CD4-positive, alpha-beta T cell treated with Interleukin-6 for 4 hours (primary cell): ENCODE data around the gene CNTROB.
A peak's percentile ranks its signal among the peaks of the same experiment; 100 is the strongest.

Experiments used
- DNase-seq: peaks from one replicate; pipeline ENCODE4 v3.0.0-alpha.2; 2020; ENCODE audit warnings: mixed read lengths

Gene CNTROB

GRCh38 chr17:7910281-7910680 lies 21.7 kb upstream of the CNTROB start:
- no peak for DNase-seq

DNA sequence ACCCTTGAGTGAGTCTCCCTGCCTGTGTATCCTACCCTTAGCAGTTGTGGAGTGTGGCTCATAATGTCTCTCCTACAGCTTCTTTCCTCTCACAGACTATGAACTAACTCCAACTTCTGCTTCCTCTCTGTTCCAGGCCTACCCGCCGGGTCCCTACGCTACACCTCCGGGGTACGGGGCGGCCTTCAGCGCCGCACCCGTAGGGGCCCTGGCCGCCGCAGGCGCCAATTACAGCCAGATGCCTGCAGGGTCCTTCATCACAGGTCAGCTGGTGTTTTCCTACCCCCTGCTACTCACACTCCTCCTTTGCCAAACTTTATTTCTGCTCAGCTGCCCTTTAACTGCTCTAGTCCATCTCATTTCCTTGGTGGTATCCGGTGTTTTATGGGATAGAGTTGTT lies 21.3 kb upstream of the CNTROB start:
- no peak for DNase-seq

DNA sequence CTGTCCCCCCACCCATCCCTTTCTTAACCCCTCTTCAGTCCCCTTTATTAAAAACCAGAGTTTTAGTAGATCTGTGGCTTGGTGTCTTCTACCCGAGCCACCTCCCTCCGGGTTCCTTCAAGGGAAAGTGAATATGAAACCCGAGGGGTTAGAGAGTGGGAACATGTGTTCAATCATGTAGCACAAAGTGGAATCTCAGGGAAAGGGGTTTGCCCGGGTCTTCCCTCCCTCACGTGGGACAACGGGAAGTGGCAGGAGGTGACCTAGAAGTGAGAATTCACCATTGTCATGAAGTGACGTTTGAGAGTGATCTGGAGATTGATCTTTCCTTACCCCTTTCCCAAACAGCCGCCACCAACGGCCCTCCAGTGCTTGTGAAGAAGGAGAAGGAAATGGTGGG lies 20.9 kb upstream of the CNTROB start:
- DNase-seq: no peak

DNA sequence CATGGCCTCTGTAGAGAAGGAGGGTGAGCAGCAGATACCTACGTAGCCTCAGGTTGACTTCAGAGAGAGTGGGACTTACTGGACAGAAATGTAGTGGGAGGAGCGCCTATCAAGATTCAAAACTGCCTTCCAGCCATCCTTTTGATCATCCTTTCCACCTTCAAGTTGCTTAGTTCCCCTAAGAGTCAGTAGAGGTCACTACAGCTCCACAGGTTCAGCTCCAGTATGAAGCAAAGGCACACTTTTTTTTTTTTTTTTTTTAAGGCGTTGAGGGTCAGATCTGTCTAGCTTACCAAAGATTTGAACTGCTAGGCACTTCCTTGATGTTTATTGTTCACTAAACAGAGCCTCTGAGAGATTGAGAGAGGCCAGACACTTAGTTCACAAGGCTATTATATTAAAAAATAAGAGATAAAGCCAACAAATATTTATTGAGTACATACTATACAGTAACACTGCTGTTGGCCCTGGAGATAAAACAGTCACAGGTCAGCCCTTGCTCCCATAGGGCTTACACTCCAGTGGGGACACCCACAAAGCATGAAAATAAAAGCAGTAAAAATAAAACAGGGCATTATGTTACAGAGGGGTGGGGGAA lies 19.0 kb upstream of the CNTROB start:
- peak; percentile 55 for DNase-seq

DNA sequence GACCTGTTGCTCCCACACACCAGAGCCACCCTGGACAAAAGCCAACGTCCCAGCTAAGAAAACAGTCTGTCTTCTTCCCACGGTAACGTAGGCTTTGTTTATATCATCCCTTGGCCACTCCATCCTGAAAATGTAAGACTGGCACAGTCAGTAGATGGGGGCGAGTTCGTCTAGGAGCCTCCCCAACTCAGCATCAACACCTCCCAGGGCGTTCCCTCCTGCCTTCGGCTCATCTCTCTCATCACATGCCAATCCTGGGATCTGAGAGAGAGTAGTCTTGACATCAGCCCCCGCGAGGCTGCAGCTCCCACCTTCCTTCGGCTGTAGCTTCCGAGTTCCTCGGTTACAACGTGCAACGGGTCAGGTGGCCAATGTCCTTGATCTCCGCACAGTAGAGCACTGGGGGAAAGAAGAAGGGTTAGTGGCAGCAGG lies 16.8 kb upstream of the CNTROB start:
- no peak for DNase-seq

DNA sequence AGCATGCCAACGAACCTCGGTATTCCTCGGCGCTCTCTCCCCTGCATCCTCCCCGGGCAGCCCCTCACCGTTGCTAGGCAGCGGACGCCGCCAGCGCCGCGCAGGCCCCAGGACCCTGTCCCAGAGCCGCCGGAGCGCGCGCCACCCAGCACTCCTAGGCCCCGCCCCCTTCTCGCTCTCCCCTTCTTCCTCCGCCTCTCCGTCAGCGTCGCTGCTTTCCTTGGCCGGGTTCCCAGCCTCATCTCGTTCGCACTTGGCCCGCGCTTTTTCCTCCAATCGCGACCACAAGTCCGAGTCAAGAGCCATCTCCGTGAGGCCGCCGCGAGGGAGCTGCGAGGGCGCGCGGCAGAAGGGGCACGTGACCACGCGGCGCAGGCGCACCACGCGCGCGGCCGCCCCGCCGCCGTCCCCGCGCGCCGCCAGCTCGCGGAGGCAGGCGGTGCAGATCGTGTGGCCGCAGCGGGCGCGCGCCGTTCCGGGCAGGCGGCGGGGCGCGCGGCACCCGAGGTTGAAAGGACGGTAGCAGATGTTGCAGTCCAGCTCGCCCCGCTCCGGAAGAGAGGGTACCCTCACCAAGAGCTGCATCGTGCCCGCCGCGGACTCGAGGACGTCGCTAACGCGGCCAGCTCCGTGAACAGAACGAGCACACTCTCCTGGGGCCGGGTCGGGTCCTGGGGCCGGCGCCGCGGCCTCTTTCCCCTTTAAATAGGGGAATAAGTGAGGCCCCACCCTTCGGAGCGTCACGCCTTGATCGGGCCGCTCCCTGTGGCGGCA lies 16.2 kb upstream of the CNTROB start, which contains the start of gene RNF227:
RNF227 (minus strand) TSS at position 679 of the 774 bp plus-strand sequence; CDS start at position 585, 94 bp downstream.
- DNase-seq: peak; percentile 87

GRCh38 chr17:7916385-7916682 lies 15.7 kb upstream of the CNTROB start:
- no peak for DNase-seq

GRCh38 chr17:7916808-7917207 lies 15.2 kb upstream of the CNTROB start:
- peak; percentile 15 for DNase-seq

DNA sequence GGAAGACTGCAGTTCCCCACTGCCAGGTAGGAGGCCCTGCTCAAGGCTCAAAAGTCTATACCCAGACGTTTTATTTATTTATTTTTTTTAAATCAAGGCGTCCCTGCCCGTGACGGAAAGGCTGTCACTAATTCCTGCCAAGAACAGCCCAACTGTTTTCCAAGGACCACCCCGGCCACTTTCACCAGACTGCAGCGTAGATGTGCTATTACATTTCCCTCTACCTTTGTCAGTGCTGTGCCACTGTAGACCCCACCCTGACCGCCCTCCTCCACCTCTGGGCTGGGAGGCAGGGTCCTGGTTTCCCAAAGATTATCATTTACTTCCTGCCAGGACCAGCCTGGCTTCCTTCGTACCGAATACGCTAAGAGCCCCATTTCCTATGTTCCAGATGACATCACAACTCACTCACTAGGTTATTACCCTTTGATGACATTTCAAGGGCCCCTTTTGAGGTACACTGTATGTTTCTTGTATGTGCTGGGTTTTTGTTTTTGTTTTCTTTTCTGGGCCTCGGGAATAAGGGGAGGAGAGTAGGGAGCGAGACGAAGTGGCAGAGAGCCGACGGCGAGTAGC lies 9.6 kb upstream of the CNTROB start:
- peak; percentile 8 for DNase-seq

DNA sequence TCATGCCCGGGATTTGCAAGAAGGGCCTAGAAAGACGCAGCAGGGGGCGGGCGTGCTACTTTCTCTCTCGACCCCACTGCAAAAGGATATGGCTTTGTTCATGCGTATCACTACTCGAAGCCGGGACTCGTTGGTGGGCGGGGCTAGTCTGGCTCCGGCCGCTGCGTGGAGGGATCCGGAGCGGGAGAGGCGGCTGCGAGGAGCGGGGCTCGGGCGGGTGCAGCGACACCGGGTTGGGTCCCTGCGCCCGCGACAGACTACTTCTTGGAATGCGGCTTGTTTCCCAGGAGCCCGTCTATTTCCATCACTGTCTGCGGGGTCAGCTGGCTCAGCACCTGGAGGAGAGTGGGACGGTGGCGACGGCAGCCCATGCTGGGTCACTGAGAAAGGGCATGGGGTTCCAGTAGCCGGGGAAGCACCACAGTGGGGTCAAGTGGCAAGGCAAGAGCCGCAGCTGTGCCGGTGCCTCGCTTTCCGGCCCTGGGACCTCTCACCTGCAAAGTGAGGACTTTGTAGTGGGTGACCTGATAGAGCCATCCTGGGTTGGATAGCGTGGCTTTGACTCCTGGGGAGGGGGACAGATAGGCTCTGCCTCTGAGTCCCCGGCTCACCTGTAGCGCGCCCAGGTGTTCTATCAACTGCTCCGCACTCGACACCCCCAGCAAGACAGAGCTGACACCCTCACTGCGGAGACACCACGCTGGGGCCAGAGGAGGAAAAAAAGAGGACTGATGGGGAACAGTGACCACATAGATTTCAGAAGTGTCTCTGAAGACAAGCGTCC lies 9.0 kb upstream of the CNTROB start:
- DNase-seq: peak; percentile 90

- DNase-seq: no peak
Observed at GRCh38 chr17:7927596-7927995, 4.4 kb upstream of the CNTROB start.

DNA sequence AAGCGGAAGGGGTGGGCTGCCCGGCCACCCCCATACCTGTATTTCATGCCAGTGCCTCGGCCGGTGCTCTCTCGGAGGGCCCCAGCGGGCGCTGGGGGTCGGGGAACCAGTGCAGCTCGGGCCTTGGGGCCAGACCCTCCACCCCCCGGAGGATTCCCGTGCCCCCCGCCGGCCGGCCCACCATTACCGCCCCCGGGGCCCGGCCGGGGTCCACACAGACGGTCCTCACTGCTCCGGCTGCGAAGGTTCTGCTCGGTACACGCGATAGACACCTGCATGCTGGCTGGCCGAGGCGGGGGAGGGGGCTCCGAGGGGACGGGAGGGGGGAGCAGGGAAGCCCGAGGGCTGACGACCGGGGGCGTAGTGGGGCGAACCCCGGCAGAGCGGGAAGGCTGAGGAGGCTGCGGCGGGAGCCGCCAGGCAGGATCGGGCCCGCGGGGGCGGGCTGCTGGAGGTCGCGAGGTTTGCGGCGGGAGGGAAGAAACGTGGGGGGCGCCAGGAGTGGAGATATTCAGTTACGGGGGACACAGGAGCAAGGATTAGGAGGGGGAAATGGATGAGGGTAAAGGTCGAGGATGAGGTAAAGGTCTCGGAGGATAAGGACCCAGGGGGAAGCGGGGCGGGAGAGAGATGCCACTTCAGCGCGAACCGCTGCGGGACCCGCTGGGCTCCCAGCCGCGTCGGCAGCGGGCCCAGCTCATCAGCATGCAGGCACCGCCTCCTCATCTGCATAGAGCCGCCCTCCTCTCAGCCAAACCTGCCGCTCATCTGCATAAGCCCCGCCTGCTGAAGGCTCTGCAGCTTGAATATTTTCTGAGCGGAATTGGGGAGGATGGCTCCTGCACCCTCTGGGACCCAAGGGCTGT lies 2.6 kb upstream of the CNTROB start, which contains the start of gene KCNAB3:
KCNAB3 (minus strand) TSS at position 699 of the 866 bp plus-strand sequence; CDS start at position 278, 421 bp downstream.
- peak; percentile 62 for DNase-seq

- DNase-seq: no peak
Observed at GRCh38 chr17:7930841-7931631, 970 bp upstream of the CNTROB start.

DNA sequence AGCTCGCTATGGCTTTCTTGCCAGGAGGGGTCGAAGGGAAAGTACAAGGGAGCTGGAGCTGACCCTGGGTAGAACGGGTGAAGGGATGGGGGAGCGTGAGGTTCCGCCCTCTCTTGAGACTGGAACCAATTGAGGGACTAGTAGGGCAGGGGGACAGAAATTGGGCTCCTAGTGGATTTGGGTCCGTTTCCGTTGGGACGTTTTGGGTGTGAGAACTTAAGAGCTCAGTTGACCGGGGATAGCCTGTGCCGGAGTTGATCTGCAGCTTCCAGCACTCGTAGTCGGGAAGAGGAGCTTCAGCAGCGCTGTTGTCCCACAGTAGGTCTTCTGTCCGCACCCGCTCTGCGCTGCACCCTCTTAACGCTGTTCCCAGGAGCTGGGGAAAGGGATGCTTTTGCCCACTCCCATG lies 481 bp downstream of the CNTROB start:
- DNase-seq: peak; percentile 37

GRCh38 chr17:7932949-7933348 lies 943 bp downstream of the CNTROB start:
- DNase-seq: peak; percentile 35

DNA sequence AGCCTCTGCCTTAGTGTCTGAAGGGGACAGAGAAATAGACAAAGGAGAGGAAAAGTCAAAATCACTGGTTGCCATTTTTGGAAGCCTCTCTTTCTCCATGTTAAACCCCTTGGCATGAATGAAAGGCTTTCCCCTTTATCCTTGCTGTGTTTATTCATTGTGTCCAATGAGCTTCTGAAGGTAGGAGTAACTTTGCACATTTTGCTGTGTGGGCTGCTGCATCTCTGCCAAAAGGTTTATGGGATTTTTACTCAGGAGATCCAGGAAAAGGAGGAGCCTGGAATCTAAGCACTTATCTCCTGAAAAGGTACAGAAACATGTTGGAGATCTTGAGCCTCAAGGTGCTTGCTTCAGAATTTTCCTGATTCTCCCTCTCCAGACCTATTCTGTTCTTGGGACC lies 3.9 kb downstream of the CNTROB start:
- no peak for DNase-seq

DNA sequence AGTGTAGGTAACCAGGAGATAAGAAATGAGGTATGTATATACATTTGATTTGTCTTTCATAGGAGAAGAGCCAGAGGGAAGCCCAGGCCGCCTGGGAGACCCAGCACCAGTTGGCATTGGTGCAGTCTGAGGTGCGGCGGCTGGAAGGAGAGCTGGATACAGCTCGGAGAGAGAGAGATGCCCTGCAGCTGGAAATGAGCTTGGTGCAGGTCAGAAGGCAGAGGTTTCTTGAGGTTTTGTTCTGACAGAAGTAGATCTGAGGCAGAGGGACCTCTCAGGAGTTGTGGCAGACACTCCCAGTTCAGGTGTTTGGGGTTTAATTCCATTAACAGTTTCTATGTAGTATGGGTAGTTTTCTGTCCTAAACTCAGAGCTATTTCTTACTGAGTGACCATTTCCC lies 8.0 kb downstream of the CNTROB start:
- DNase-seq: no peak

- DNase-seq: no peak
Observed at GRCh38 chr17:7940743-7941142, 8.7 kb downstream of the CNTROB start.

DNA sequence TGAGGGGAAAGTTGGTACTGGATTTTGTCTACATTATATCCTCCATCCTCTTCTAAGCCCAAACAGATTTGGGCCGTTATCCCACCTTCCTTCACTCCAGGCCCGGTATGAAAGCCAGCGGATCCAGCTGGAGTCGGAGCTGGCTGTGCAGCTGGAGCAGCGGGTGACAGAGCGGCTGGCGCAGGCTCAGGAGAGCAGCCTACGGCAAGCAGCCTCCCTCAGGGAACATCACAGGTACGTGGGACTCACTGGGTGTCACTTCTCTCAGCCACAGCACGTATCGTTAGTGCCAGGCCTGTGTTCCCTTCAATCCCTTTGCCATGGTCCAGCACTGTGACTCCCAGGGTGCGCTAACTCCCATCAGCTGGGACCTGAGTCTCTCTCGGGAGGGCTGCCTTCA lies 11.3 kb downstream of the CNTROB start:
- no peak for DNase-seq

DNA sequence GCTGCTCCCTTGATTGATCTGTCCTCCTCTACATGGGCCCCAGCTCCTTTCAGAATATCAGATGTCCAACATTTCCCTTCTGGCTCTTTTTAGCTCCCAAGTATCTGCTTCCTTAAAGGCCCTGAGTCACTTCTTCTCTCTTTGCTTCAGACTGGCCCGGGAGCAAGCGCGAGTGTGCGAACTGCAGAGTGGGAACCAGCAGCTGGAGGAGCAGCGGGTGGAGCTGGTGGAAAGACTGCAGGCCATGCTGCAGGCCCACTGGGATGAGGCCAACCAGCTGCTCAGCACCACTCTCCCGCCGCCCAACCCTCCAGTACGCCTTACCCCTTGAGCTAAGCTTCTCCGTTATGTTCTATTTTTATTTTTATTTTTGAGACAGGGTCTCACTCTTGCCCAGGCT lies 12.3 kb downstream of the CNTROB start:
- no peak for DNase-seq

- DNase-seq: no peak
Observed at GRCh38 chr17:7945651-7946050, 13.6 kb downstream of the CNTROB start.

DNA sequence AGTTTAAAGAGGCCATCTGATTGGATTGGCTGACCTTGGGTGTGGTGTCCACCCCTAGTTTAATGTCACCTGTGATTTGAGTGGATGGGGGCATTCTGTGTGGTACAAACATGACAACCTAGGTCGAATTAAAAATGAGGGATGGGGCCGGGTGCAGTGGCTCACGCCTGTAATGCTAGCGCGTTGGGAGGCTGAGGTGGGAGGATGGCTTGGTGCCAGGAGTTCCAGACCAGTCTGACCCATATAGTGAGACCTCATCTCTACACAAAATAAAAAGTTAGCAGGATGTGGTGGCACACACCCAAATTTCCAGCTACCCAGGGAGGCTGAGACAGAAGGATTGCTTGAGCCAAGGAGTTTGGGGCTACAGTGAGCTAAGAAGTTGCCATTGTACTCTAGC lies 14.4 kb downstream of the CNTROB start:
- no peak for DNase-seq
